SU-DHL-6 (cell line): ENCODE data around the gene KCNK16.
A peak's percentile ranks its signal among the peaks of the same experiment; 100 is the strongest.

Experiments
- CTCF ChIP-seq: fragments of 200-600 bp; sonication (generic); IDR thresholded peaks from one replicate; pipeline ENCODE4 v1.5.1; 2017; ENCODE audit warnings: antibody characterized with exemption, mild to moderate bottlenecking, low read length, moderate library complexity; ENCODE audit not compliant: insufficient read depth, poor library complexity, severe bottlenecking
- EZH2phosphoT487 ChIP-seq: fragments of 200-600 bp; sonication (generic), shearing (Covaris generic); conservative IDR thresholded peaks from 2 replicates; pipeline ENCODE4 v1.6.1; 2018; ENCODE audit warnings: mild to moderate bottlenecking, antibody characterized with exemption, low read length, moderate library complexity, mixed read lengths

- TF ChIP-seq CTCF: peak; percentile 36
- TF ChIP-seq EZH2phosphoT487: no peak
These were observed 18.9 kb downstream of the KCNK16 start for GRCh38 chr6:39303425-39304153.
